HG03060 (cell line): ENCODE measurements around the gene GSTK1.
"Not testable (repeated sequence)": the region's sequence is repeated elsewhere in the genome, so short reads cannot be mapped to it uniquely, and the experiment has no call there.

Experiments
- ATAC-seq: cut with Tn5 transposase; IDR thresholded peaks from one replicate; pipeline ENCODE4 v1.9.1; 2021; ENCODE audit warnings: low read depth, moderate number of reproducible peaks; ENCODE audit not compliant: unreplicated experiment

The GSTK1 gene

DNA sequence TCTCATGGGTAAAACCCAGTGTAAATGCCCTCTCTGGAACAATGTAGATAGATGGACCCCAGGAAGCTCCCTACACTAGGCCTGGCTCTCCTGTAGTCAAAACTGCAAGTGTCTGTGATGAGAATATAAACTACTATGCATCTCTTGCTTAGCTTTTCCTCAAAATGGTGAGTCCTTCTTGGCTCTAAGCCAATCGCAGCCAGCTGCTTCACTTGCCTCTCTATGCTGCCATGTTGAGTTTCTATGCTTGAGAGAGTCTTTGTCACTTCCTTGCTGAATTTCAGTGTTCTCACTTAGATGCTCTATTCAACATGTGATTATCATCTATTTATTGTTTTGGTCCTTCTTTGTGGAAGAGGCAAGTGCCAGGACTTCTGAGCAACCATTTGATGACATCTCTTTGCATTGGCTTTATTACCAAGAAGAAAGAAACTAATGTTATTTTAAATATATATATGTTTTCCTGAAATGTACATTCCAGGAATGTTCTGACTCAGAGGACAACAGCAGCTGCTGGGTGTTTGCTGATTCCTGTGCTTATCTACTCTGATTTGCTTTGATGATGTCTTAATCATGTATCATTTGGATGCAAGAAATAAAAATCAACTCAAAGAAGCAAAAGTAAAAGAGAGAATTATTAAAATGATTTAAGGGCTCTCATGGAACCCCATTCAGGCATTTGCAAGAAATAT lies 24.8 kb upstream of the GSTK1 start:
- ATAC-seq, result no peak

DNA sequence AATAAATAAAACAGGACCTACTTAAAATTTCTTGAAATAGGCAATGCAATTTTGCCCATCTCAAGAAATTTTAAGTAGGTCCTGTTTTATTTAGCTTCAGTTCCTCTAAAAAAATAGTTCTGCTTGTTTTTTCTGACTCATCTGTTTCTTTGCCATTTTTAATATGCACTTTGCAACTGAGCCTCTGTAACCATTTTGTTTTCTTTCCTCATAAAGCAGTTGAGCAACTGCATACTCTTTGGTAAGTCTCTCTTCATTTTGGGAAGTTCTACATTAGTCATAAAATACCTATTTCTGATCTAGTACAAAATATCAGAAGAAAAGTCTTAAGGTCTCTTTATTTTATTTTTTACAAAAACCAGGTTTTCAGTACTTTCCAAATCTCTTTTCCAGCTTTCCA lies 23.4 kb upstream of the GSTK1 start:
- ATAC-seq, result no peak

DNA sequence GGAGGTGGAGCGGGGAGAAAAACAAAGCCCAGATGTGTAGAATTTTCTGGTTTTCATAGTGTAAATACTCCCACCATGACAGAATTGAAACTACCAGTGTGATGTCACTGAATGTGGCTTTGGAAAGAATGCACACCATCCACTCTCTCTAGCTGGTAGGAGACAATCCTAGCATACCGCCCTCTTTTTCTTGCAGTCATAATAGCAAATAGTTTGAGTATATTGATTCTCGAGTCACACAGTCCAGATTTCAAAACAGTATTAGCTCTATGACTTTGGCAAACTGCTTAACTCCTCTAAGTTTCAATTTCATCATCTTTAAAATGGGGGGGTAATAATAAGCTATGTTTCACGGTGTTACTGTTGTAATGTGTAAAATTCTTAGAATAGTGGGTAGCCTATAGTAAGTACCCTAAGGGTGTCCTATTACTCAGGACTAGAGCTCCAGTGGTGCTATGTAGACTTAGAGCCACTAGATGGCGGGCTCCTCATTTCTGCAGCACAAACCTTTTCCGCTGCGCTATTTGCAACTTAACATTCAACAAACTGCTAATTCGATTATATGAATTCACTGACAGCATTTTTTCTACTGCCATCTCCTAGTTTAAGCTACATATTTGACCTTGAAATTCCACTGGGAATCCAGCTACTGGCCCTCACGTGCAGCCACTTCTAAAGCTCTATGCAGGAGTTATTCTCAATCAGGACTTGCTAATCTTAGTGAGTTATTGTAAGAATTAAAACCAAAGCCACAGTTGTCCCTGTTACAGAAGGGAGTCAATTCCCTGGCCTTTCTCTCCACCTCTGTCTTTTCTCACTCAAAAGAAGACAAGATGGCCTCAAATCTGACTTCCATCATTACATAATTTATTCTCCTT lies 22.7 kb upstream of the GSTK1 start:
- ATAC-seq, result peak; percentile 74

DNA sequence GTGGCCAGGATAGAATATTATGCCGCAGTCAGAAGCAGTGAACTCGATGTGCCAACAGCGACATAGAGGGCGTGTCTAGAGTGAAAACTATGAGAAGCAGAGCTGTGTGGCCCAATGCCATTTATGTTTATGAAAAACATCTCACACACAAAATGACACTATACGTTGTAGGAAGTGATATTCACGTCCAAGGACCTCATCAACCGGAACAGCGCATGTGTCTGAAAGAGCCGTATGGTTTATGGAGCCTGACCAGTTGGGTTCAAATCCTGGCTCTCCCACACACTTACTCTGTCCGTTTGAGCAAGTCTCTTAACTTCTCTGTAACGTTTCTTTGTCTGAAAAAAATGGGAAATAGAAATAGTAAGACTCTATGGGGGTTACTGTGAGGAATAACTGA lies 20.9 kb upstream of the GSTK1 start:
- ATAC-seq, result no peak

GRCh38 chr7:143243111-143243510 lies 20.1 kb upstream of the GSTK1 start:
- no peak for ATAC-seq

DNA sequence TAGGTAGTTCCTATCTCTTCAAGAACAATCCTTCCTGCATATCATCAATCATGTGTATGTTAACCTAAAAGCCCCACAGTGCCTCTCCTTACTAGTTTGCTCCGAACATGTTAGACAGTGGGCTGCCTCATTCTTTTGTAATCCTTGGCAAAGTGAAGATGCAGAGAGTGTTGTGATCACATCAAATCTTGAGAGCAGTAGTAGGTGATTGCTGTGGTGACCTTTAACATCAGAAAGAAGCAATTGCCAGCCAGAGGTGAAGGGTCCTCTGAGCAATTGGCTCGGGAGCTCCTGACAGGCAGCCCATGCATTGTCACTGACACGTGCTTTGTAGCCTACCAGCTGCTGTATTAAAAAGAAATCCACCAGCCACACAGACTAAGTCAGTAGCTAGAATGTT lies 19.6 kb upstream of the GSTK1 start:
- ATAC-seq, result no peak

DNA sequence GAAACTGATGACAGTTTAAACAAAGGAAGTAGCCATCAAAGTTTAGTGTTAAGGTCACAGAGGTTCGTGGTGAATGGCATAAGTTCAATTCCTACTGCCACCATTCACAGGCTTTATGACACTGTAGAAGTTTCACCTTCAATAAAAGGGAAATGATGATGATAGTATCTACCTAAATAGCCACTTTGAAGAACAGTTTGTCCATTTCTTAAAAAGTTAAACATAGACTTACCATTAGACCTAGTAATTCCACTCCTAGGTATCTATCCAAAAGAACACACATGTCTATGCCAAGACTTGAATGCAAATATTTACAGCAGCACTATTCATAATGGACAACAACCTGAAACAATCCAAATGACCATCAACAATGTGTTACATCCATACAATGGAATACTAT lies 18.9 kb upstream of the GSTK1 start:
- no peak for ATAC-seq

DNA sequence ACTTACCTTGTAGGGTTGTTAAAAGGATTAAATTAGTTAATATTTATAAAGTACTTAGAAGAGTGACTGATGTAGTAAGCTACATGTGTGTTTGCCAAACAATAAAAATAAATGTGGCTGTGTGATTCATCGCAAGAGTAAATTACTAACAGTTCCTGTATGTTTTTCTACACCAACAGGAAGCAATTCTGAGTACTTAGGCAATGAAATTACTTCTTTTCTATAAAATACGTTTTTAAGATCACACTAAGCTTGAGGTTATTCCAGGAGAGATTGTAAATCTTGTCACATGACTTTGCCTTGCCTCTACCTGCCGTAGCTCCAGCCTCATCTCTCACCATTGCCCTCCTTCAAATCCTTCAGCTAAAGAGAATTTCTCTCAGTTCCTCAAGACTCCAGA lies 18.1 kb upstream of the GSTK1 start:
- ATAC-seq, result no peak

GRCh38 chr7:143247372-143247771 lies 15.9 kb upstream of the GSTK1 start:
- no peak for ATAC-seq

DNA sequence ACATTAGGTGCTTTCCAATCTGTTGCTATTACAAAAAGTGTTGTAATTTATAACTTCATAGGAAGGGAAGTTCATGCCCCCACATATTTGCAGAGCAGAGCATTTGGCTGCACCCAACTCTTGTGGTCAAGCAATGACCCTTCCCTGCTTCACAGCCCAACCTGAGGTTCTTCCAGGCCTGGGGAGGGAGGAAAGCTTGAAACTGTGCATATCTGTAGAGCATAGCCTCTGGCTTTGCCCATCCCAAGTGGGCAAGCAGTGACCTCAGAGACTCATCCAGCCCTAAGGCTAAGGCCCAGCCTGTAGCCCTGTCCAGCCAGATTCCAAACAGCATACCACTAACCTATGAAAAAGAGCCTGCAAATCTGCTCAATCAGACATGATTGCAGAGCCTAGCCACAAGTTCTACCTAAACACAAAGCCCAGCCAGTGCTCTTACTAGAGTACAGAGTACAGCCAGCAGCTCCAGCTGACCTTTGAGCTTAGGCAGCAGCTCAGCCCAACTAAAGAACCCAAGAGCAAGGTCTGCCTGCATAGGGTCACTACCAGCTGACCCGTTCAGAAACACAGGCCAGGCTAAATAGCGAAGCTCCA lies 14.4 kb upstream of the GSTK1 start:
- ATAC-seq, result no peak

DNA sequence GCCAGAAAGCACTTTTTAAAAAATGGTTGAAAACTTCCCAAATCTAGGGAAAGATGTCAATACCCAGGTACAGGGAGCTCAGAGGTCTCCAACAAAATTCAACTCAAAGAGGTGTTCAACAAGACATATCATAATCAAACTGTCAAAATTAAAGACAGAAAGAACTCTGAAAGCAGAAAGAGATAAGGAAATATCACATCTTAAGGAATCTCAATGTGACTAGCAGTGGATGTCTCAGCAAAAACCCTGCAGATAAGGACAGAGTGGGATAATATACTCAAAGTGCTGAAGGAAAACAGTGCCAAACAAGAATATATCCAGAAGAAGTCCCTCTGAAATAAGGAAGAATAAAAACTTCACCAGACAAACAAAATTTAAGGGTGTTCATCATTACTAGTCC lies 13.0 kb upstream of the GSTK1 start:
- no peak for ATAC-seq

GRCh38 chr7:143250822-143251221 lies 12.4 kb upstream of the GSTK1 start:
- no peak for ATAC-seq

DNA sequence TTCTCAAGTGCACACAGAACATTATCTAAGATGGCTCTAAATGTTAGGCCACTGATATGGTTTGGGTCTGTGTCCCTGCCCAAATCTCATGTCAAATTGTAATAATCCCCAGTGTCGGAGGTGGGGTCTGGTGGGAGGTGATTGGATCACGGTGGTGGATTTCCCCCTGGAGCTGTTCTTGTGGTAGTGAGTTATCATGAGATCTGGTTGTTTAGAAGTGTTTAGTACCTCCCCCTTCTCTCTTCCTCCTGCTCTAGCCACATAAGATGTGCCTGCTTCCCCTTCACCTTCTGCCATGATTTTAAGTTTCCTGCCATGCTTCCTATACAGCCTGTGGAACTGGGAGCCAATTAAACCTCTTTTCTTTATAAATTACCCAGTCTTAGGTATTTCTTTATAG lies 11.2 kb upstream of the GSTK1 start:
- no peak for ATAC-seq

- no peak for ATAC-seq
These were observed 7.7 kb upstream of the GSTK1 start for GRCh38 chr7:143255564-143255963.

GRCh38 chr7:143256325-143256724 lies 6.9 kb upstream of the GSTK1 start:
- no peak for ATAC-seq

- ATAC-seq, result peak; percentile 78
These were observed 6.3 kb upstream of the GSTK1 start for GRCh38 chr7:143256932-143257331.

DNA sequence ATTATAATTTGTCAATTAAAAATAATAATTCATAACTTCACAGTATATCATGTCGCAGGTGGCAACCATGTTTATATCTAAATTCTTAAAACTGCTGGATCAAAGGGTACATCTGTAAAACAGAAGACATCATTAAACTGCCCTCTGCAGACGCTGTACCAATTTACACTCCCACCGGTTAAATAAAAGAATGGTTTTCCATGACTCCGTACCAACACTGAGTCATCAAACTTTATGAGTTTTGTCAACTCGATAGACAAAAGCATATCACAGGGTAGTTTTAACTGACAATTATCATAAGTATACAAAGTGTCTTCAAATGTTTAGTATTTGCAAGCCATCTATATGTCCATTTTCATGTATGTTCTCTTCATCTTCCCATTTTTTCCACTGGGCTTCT lies 5.7 kb upstream of the GSTK1 start:
- ATAC-seq, result no peak

- ATAC-seq, result peak; percentile 29
These were observed 4.4 kb upstream of the GSTK1 start for GRCh38 chr7:143258831-143259230.

GRCh38 chr7:143259765-143260164 lies 3.5 kb upstream of the GSTK1 start:
- ATAC-seq, result no peak

DNA sequence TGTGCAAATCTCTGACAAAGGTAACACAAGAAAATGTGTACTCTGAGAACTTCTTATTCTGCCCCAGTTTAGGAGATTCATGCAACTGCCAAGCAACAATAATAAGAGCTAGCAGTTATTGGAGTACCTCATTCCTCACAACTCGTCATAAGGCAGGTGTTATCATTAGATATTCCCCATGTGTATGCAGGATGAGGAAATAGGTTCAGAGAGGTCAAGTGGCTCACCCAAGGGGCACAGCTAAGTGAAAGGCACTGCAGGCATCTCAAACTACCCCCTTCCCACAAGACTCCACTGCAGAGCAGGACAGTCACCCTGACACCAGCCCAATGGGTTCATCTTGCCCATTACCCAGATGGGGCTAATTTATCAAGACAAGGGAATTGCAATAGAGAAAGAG lies 1.3 kb upstream of the GSTK1 start:
- ATAC-seq, result no peak

DNA sequence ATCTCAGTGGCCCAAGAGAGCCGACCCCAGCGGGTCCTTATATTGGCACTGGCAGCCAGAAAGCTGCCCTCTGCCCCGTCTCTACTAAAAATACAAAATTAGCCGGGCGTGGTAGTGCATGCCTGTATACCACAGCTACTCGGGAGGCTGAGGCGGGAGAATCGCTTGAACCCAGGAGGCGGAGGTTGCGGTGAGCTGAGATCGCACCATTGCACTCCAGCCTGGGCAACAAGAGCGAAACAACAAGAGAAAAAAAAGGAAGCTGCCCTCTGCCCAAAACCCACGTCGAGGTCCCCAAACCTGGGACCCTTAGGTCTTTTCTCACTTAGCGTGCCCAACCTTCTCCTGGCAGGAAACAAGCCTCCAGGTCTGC lies 941 bp downstream of the GSTK1 start:
- not testable (repeated sequence) for ATAC-seq
